ENCODE measurements around the gene SFXN4.

The SFXN4 gene

DNA sequence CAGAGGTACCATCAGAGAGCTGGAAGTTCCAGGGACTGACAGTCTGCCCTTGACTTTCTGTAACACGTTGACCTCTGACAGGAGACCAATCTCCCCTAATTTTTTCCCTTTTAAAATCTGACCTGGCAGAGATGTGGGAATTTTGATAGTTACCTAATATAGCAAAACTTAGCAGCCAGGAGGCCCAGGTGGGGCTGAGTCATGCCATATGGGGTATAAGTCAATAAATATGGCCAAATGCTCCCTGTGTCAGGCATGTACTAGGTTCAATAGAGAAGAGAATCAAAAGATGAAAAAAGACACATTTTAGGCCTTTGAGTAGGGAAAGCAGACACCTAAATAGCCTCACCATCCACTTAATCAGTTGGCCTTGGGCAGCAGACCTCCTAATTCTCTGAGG is 35.7 kb upstream of the SFXN4 start:
- H3K79me2 ChIP-seq (ENCODE audit: control insufficient read depth, low read length): no peaks in the 10 kb centered on the region
- H3K36me3 ChIP-seq (ENCODE audit: control insufficient read depth, low read length): no peaks in the 10 kb centered on the region
- H3K27ac ChIP-seq (ENCODE audit: low read depth, low read length): no peak overlapping the region
- H3K4me3 ChIP-seq (ENCODE audit: low read length): no peak overlapping the region
- no peaks in the 10 kb centered on the region for H3K9me3 ChIP-seq (ENCODE audit: control insufficient read depth, insufficient read depth, low read length)
- H4K20me1 ChIP-seq (ENCODE audit: control insufficient read depth, insufficient read depth, low read depth, low read length): no peaks in the 10 kb centered on the region
- no peak overlapping the region for H3K4me2 ChIP-seq (ENCODE audit: low read length)
- peaks cover 5% of the 10 kb centered on the region for H3K4me1 ChIP-seq (ENCODE audit: control insufficient read depth, low read length)
- H3F3A ChIP-seq (ENCODE audit: control insufficient read depth, insufficient read depth): peaks cover 3% of the 10 kb centered on the region; the same call in 1 of the 2 replicates
- peaks cover 16% of the 10 kb centered on the region; the same call in 1 of the 2 replicates for H3K27me3 ChIP-seq (ENCODE audit: control insufficient read depth, low read length)
- TF ChIP-seq EZH2phosphoT487 (IDR thresholded peaks at IDR 0.05; ENCODE audit: borderline replicate concordance, low read length): no peak
- H3K9me2 ChIP-seq (replicated peaks; ENCODE audit: control insufficient read depth, low read length): no peaks in the 10 kb centered on the region

DNA sequence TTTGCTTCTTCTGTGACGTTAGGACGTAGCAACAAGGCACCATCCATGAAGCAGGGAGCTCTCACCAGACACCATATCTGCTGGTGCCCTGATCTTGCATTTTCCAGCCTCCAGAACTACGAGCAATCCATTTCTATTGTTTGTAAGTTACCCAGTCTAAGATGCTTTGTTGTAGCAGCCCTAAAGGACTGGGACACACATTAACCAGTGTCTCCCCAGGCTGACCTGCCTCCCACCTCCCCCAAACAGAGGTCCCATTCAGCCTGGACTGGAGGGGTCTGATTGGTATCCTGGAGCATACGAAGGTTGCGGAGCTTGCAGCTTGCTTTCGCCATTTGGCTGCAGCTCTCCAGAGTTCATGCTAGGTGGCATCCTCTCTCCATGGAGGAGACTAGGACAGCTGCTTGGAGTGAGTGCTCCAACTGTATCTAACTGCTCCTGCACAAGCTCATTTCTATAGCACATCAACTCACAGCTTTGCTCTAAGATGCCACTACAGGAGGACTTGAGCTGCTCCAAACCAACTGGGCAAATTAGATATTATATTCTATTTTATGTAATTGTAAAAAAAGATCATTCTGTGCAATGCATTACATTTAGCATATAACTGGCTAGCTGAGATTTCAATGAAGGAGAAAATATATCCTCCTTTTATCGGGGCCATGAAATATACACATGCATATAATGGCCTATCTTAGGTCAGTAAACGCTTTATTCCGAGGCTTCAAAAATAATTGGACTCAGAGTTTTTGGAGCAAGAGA is 33.9 kb upstream of the SFXN4 start:
- Histone ChIP-seq H3K9me2 (replicated peaks; ENCODE audit: control insufficient read depth, low read length) (no peaks in the 10 kb centered on the region), H4K20me1 (ENCODE audit: control insufficient read depth, insufficient read depth, low read depth, low read length) (no peaks in the 10 kb centered on the region), H3K4me1 (ENCODE audit: control insufficient read depth, low read length) (no peaks in the 10 kb centered on the region), H3K4me2 (ENCODE audit: low read length) (no peak overlapping the region), H3F3A (ENCODE audit: control insufficient read depth, insufficient read depth) (no peaks in the 10 kb centered on the region), H3K79me2 (ENCODE audit: control insufficient read depth, low read length) (no peaks in the 10 kb centered on the region), H3K27me3 (ENCODE audit: control insufficient read depth, low read length) (peaks cover 16% of the 10 kb centered on the region; the same call in 1 of the 2 replicates), H3K36me3 (ENCODE audit: control insufficient read depth, low read length) (no peaks in the 10 kb centered on the region), H3K27ac (ENCODE audit: low read depth, low read length) (no peak overlapping the region), H3K9me3 (ENCODE audit: control insufficient read depth, insufficient read depth, low read length) (no peaks in the 10 kb centered on the region), H3K4me3 (ENCODE audit: low read length) (no peak overlapping the region)
- TF ChIP-seq, protein P1, sequence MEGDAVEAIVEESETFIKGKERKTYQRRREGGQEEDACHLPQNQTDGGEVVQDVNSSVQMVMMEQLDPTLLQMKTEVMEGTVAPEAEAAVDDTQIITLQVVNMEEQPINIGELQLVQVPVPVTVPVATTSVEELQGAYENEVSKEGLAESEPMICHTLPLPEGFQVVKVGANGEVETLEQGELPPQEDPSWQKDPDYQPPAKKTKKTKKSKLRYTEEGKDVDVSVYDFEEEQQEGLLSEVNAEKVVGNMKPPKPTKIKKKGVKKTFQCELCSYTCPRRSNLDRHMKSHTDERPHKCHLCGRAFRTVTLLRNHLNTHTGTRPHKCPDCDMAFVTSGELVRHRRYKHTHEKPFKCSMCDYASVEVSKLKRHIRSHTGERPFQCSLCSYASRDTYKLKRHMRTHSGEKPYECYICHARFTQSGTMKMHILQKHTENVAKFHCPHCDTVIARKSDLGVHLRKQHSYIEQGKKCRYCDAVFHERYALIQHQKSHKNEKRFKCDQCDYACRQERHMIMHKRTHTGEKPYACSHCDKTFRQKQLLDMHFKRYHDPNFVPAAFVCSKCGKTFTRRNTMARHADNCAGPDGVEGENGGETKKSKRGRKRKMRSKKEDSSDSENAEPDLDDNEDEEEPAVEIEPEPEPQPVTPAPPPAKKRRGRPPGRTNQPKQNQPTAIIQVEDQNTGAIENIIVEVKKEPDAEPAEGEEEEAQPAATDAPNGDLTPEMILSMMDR (IDR thresholded peaks at IDR 0.05; ENCODE audit: low read depth, low read length, poor library complexity, severe bottlenecking): peak; percentile 72
- TF ChIP-seq EZH2phosphoT487 (IDR thresholded peaks at IDR 0.05; ENCODE audit: borderline replicate concordance, low read length): no peak

DNA sequence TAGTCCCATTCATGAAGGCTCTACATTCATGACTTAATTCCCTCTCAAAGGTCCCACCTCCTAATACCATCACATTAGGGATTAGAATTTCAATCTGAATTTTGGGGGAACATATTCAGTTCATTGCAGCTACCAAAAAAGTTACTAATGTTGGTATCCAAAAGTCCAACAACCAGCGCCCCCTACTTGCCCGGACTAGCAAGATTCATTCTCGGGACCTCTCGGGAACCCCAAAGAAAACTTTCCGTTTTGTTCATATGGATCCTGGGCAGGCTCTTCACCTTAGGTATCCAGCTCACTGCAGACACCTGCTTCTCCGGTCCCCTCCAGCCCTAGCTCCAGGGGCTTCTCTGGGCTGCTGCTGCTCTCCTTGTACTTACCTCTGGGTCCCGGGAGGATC is 32.9 kb upstream of the SFXN4 start:
- no peak overlapping the region for H3K27ac ChIP-seq (ENCODE audit: low read depth, low read length)
- H3K4me1 ChIP-seq (ENCODE audit: control insufficient read depth, low read length): no peaks in the 10 kb centered on the region
- no peak overlapping the region for H3K4me3 ChIP-seq (ENCODE audit: low read length)
- TF ChIP-seq, protein P1 (IDR thresholded peaks at IDR 0.05; ENCODE audit: low read depth, low read length, poor library complexity, severe bottlenecking): peak; percentile 81
- TF ChIP-seq EZH2phosphoT487 (IDR thresholded peaks at IDR 0.05; ENCODE audit: borderline replicate concordance, low read length): no peak
- H3K79me2 ChIP-seq (ENCODE audit: control insufficient read depth, low read length): no peaks in the 10 kb centered on the region
- peaks cover 16% of the 10 kb centered on the region; the same call in 1 of the 2 replicates for H3K27me3 ChIP-seq (ENCODE audit: control insufficient read depth, low read length)
- no peaks in the 10 kb centered on the region for H4K20me1 ChIP-seq (ENCODE audit: control insufficient read depth, insufficient read depth, low read depth, low read length)
- H3K4me2 ChIP-seq (ENCODE audit: low read length): no peak overlapping the region
- no peaks in the 10 kb centered on the region for H3F3A ChIP-seq (ENCODE audit: control insufficient read depth, insufficient read depth)
- H3K9me2 ChIP-seq (replicated peaks; ENCODE audit: control insufficient read depth, low read length): no peaks in the 10 kb centered on the region
- no peaks in the 10 kb centered on the region for H3K36me3 ChIP-seq (ENCODE audit: control insufficient read depth, low read length)
- no peaks in the 10 kb centered on the region for H3K9me3 ChIP-seq (ENCODE audit: control insufficient read depth, insufficient read depth, low read length)

DNA sequence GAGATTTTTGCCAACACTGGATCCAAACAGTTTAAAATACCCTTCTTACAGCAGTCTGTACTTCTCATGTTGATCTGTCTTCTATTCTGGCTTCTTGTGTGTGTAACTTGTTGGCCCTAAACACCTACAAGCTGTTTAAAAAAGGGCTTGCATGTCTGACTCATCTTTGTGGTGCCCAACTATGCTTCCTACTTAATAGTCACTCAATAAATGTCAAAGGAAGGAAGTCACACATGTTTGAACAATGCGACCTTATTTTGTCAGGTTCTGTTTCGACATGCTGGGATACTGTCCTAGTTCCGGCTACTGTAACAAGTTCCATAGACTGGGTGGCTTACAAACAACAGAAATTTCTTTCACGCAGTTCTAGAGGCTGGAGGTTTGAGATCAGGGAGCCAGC is 32.4 kb upstream of the SFXN4 start:
- H3K4me1 ChIP-seq (ENCODE audit: control insufficient read depth, low read length): no peaks in the 10 kb centered on the region
- no peaks in the 10 kb centered on the region for H3K79me2 ChIP-seq (ENCODE audit: control insufficient read depth, low read length)
- H3K9me2 ChIP-seq (replicated peaks; ENCODE audit: control insufficient read depth, low read length): no peaks in the 10 kb centered on the region
- no peaks in the 10 kb centered on the region for H4K20me1 ChIP-seq (ENCODE audit: control insufficient read depth, insufficient read depth, low read depth, low read length)
- TF ChIP-seq, protein P1 (IDR thresholded peaks at IDR 0.05; ENCODE audit: low read depth, low read length, poor library complexity, severe bottlenecking): no peak
- no peak for TF ChIP-seq EZH2phosphoT487 (IDR thresholded peaks at IDR 0.05; ENCODE audit: borderline replicate concordance, low read length)
- H3K27ac ChIP-seq (ENCODE audit: low read depth, low read length): no peak overlapping the region
- no peaks in the 10 kb centered on the region for H3K9me3 ChIP-seq (ENCODE audit: control insufficient read depth, insufficient read depth, low read length)
- H3K27me3 ChIP-seq (ENCODE audit: control insufficient read depth, low read length): peaks cover 14% of the 10 kb centered on the region; the same call in 1 of the 2 replicates
- no peaks in the 10 kb centered on the region for H3F3A ChIP-seq (ENCODE audit: control insufficient read depth, insufficient read depth)
- H3K4me2 ChIP-seq (ENCODE audit: low read length): no peak overlapping the region
- no peaks in the 10 kb centered on the region for H3K36me3 ChIP-seq (ENCODE audit: control insufficient read depth, low read length)
- H3K4me3 ChIP-seq (ENCODE audit: low read length): no peak overlapping the region

Data from DOHH2 (cell line).